GM18858 (cell line): ENCODE data around the gene PPP1R14B.

ENCODE experiments used
- ATAC-seq: cut with Tn5 transposase; IDR thresholded peaks from one replicate; pipeline ENCODE4 v1.9.1; 2021; ENCODE audit not compliant: unreplicated experiment

The PPP1R14B gene

DNA sequence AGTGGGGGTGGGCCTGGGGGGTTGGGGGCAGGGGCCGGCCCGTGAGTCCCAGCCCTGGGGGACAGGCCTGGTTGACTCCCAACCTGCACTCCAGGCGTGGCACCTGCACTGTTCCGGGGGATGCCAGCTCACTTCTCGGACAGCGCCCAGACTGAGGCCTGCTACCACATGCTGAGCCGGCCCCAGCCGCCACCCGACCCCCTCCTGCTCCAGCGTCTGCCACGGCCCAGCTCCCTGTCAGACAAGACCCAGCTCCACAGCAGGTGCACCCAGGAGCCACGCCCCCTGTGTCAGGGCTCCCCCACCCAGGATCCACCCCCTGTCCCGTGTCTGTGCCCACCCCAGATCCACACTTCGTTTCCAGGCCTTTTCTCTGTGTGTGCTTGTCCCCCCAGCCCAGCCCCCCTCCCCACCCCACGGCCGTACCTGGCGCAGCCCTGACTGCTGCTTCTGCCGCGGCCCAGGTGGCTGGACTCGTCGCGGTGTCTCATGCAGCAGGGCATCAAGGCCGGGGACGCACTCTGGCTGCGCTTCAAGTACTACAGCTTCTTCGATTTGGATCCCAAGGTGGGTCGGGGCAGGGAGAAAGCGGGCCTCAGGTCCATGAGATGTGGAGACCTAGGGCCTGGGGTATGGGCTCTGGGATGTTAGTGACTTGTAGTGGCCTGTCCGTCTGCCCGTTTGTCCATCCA is 35.4 kb downstream of the PPP1R14B start:
- ATAC-seq: no peak

DNA sequence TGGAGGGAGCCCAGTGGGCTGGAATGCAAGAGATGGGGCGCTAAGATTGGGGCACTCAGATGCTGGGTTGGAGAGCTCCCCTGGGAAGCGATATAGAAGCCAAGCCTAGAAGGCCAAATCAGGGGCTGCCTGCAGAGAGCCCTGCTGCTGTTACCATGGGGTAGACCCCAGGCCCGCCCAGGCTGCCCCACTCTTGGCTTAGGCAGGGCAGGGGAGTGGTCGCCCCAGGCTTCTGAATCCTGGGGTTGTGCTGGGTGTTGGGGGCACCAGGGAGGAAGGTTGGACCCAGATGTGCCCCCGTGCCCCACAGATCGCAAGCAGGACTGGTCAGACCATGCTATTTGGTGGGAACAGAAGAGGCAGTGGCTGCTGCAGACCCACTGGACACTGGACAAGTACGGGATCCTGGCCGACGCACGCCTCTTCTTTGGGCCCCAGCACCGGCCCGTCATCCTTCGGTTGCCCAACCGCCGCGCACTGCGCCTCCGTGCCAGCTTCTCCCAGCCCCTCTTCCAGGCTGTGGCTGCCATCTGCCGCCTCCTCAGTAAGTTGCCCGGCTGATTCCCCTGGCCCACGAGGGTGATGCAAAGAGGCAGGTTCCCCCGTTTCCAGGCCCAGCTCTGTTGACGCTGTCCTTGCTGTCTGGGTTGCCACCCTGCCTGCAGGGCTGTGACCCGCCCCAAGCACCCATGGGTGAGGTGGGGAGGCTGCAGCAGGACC is 36.3 kb downstream of the PPP1R14B start:
- ATAC-seq: no peak

- no peak for ATAC-seq
Measured at GRCh38 chr11:64209563-64209843, 37.2 kb downstream of the PPP1R14B start.

GRCh38 chr11:64208796-64209562 is 37.8 kb downstream of the PPP1R14B start:
- ATAC-seq: no peak

DNA sequence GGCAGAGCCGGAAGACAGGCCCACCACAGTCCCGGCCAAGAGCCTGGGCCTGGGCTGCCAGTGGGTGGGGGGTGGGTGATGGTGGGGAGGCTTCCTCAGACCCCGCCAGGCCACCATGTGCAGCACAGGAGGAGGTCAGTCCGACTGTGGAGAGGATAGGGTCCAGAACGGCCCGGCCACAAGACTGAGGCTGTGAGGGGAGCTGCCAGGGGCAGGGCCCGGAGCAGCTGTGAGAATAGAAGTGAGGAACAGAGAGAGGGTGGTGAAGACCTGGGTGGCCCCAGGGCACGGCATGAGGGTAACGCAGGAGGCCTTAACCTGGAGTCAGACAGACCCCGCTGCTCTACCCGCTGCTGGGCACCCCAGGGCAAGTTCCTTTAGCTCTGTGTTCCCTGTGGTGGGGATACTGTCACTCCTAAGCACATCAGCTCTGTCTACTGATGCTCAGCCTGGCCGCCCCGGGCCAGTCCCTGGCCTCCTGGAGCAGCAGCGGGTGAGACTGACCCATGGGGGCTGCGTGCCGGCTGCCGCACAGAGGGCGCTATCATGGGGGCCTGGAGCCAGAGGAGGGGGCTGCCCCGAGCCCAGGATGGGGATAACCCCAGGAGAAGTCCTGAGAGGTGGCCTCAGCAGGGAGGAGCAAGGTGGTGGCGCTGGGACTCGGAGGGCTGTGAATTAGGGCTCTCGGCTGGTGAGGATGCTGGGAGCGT is 38.5 kb downstream of the PPP1R14B start:
- no peak for ATAC-seq

DNA sequence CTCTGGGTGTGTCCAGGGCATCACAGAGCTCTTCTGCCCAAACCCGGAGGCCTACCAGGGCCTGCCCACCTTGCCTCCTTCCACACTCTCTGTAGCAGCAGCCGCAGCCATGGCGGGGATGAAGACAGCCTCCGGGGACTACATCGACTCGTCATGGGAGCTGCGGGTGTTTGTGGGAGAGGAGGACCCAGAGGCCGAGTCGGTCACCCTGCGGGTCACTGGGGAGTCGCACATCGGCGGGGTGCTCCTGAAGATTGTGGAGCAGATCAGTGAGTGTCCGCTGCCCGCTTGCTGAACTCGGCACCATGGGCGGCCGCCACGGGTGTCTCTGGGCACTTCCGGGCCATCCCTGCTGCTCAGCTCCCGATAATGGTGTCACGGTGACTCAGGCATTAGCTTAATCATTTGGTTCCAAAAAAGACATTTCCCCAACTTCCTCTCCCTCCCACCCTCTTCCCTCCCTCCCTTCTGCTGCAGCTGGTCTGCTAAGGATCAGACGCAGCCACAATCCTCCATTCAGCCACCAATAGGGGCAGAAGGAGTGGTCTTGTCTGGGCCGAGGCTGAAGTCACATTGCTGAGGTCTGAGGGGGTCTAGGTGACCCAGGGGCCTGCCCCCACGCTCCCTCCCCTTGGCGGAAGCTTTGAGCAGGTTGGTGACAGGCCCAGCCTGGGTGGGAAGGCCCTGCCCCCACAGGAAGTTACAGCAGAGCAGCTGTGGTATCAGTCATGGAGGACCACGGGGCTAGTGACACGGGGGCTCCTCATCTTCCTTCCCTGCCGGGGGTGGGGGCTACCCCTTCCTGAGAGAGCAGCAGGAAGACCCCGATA is 39.3 kb downstream of the PPP1R14B start:
- peak; percentile 38 for ATAC-seq

DNA sequence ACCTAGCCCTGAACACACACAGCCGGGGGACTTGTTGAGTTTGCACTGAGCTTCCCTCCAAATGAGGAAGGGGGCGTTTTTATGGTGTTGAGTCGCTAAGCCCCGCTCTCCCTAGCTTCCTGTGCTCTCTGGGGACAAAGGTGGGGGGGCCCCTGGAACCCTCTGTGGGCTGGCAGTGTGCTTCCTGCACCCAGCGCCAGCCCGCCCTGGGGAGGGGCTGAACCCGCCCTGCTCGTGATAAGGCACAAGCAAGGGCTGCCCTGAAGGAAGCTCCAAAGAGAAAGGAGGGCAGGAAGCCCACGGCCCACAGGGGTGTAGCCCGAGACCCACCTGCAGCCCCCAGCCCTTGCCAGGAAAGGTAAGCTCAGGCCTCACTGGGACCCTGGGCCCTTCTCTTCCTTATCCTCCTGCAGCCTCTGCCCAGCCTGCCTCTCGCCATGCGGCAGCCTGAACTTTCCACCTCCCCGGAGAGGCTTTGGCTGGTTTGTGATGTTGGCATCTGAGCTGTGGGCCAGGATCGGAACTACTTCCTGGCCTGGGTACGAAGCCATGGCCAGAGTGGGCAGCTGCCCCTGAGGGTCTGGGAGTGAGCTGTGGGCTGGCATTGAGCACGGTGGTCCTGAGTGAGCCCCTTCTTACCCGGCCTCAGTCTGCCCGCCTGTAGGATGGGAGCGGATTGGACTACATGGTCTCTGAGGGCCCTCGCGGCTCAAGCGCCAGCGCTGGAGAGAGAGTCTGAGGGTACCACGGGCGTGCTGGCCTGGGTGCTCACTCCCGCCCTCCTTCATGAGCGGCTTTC is 40.1 kb downstream of the PPP1R14B start, which contains the start of gene FERMT3:
Gene FERMT3 (plus strand): TSS at position 265 of the 799 bp plus-strand sequence. CDS start 644 bp downstream, outside the sequence.
- ATAC-seq: no peak

DNA sequence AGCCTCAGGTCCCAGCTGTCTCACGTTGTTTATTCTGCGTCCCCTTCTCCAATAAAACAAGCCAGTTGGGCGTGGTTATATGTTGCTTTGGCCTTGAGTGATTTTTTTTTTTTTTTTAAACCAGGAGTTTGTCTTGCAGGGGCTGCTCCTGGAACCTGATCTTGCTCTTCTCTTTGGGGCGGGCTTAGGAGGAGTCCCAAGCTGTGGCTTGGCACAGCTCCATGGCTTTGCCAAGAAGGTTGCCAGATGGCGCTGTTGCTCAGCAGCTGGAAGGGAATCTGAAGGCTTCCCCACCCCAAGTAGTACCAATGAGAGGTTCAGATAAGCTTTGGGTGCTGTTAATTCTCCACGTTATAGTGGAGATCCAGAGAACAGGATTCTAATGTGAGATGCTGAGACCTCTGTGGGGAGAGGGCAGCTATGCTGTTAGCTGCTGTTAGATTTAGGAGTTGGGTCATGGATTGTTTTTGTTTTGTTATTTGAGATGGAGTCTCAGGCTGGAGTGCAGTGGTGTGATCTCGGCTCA is 42.2 kb downstream of the PPP1R14B start:
- no peak for ATAC-seq

- ATAC-seq: no peak
Measured at GRCh38 chr11:64204080-64204440, 42.7 kb downstream of the PPP1R14B start.

- ATAC-seq: no peak
Measured at GRCh38 chr11:64203421-64204079, 43.2 kb downstream of the PPP1R14B start.

GRCh38 chr11:64202992-64203391 is 43.8 kb downstream of the PPP1R14B start:
- no peak for ATAC-seq

DNA sequence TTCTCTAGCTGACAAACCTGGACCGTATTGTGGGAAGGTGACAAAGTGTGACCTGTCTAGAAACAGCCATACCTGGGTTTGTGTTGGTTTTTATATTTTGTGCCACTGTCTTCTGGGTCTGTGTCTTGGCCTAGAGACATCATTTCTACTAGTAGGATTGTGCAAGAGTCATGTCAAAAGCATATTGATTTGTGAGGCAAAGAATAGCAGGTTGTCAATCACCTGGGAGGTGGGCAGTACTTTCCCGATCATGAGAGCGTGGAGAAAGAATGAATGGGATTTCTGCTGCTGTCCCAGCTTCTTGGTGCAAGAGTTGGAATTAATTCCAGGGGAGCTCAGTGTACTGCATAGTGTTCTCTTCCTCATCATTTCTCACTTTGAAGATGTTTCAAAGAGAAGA is 45.2 kb downstream of the PPP1R14B start:
- no peak for ATAC-seq

- ATAC-seq: no peak
Measured at GRCh38 chr11:64198511-64198910, 48.2 kb downstream of the PPP1R14B start.

GRCh38 chr11:64196626-64197025 is 50.1 kb downstream of the PPP1R14B start:
- ATAC-seq: no peak
